Amniotic stem cell (primary cell): ENCODE measurements around the gene AGER.
A peak's percentile ranks its signal among the peaks of the same experiment; 100 is the strongest.
"Not testable (repeated sequence)": the region's sequence is repeated elsewhere in the genome, so short reads cannot be mapped to it uniquely, and the experiment has no call there.

Experiments used
- DNase-seq: peaks from one replicate; lab custom pipeline; 2025; lab: John Stamatoyannopoulos, UW

Gene AGER

GRCh38 chr6:32186151-32186840, 2.2 kb upstream of the AGER start:
- not testable (repeated sequence) for DNase-seq

GRCh38 chr6:32185681-32186131, 1.7 kb upstream of the AGER start:
- DNase-seq: peak; percentile 81

GRCh38 chr6:32183483-32184083, 470 bp downstream of the AGER start:
- no peak for DNase-seq

GRCh38 chr6:32183030-32183429, 1.0 kb downstream of the AGER start:
- DNase-seq: no peak

DNA sequence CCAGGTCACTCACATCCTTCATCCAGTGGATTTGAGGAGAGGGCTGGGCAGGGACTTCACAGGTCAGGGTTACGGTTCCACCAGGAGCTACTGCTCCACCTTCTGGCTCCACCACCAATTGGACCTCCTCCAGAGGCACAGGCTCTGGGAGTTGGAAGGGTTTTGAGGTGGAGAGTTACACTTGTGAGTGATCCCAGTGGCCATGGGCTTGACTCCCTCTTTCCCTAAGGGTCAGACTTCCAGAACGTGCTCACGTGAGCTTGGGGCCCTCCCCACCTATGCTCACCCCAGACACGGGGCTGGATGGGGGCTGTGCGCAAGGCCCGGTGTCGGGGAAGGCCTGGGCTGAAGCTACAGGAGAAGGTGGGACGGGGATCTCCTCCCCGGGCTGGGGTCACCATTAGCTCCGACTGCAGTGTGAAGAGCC, 1.5 kb downstream of the AGER start:
- DNase-seq: no peak

DNA sequence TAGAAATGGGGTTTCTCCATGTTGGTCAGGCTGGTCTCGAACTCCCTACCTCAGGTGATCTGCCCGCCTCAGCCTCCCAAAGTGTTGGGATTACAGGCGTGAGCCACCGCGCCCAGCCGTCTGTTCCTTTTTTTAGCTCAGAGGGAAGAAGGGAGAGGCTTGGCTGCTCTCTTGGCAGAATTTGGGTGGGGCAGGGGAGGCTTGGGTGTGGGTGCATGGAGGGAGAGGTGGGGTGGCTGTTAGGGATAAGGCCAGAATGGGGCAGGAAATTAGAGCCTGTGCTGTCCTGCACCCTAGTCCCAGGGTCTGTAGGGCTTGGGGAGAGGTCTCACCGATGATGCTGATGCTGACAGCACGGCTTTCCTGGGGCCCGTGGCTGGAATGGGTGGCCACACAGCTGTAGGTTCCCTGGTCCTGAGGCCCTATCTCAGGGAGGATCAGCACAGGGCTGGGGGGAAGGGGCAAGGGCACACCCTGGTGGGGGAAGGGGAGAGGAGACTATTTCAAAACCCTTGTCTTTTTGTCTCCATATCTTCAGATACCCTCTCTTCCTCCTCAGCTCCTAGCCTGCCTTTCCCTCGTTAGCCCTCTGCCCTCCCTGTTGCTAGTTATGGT, 2.0 kb downstream of the AGER start:
- no peak for DNase-seq

DNA sequence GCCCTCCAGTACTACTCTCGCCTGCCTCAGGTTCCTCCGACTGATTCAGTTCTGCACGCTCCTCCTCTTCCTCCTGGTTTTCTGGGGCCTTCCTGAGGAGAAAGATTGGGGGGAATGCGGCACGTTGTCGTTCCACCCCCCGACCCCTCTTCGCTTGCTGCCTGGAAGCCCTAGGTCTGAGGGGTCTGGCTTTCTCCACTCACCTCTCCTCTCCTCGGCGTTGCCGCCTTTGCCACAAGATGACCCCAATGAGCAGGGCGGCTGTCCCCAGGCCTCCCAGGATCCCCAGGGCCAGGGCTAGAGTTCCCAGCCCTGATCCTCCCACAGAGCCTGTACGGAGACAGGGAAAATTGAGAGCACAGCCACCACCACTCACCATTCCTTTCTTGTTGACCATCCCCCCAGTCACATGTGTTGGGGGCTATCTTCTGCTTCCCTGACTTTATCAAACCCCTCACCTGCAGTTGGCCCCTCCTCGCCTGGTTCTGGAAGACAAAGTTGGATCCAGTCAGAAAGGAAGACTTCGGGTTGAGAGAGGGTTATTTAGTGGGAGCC, 2.8 kb downstream of the AGER start:
- no peak for DNase-seq

DNA sequence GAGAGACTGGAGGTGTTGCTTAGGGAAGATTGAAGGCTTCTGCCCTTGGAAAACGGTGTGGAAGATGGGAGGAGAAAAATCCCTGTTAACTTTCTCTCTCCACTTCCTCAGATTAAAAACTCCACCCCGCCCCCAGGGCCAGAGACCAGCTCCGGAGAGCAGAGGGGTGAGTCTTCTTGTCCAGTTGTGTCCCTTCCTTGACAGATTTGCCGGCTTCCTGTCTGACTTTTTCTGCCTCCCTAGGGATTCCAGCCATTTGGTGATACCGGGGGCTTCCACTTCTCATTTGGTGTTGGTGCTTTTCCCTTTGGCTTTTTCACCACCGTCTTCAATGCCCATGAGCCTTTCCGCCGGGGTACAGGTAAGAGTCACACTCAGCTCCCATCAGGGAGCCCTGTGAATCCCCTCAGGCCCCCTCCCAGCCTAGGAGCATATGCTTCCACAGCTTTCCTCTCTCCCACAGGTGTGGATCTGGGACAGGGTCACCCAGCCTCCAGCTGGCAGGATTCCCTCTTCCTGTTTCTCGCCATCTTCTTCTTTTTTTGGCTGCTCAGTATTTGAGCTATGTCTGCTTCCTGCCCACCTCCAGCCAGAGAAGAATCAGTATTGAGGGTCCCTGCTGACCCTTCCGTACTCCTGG, 4.2 kb downstream of the AGER start:
- no peak for DNase-seq

DNA sequence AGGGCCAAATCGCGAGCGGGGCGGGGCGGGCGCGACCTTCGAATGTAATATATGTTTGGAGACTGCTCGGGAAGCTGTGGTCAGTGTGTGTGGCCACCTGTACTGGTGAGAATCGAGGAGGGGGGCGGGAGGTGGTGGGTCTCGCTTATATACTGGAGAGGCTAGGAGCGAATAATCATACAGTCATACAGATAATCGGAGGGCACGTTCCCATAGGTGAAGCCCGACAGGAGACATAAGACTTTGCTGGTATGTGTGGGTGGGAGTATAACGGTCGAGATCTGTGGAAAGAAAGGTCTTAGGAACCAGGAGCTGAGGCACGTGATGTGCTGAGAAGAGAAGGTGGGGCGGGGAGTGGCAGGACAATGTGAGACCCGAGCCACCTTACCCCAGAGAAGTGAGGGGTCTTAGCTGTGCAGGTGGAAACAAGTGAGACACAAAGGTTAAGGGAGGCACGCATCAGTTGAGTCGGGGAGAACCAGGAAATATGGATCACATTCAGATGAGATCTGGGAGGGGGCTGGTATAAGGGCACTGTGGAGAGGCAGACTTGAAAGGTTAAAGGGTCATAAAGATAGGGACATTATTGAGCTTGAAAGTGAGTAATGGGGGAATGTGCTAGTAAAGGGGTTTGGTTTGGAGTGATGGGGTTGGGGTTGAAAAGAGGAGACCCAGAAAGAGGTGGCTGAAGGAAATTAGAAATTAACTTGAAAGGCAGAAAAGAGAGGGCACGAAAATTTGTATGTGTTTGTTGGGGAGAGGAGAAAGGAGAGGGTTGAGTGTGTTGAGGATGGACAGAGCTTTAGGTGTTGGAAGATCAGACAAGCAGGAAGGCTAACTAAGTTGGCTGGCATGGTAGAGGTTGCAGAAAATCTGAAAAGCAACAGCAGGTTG, 5.3 kb downstream of the AGER start:
- DNase-seq: no peak

DNA sequence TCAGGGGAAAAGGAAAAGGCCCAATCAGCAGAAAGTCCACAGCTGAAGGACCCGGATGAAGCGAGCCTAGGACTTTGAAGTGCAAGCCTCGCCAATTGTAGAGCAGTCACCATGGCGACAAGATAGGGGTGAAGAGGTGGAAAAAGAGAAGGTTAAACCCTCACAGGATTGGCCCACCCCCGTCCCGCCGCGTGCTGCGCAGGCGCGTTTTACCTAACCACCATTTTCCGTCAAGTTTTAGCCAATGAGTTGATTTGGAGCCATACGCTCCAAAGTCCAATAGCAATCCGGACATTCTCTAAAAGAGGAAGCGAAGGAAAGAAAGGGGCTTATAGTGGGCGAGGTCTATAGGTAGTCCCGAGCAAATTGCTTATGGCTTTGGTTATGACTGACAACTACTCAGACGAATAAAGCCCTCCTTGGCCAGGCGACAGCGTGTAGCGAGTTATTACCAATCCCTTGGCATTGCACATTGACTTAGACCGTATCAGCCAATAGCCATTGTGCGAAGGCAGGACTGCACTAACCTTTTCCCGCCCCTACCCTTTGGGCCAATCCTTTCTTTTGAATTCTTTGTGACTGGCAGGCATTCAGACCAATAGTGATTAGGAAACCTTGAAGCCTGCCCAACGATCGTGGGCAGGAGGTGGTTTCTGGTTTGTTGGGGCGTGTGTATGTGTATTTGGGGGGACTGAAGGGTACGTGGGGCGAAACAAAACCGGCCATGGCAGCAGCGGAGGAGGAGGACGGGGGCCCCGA, 6.1 kb downstream of the AGER start, which contains the start of gene RNF5:
RNF5 (plus strand) TSS at position 618 of the 759 bp plus-strand sequence; CDS start at position 725, 107 bp downstream.
- peak; percentile 100 for DNase-seq

- peak; percentile 56 for DNase-seq
Observed at GRCh38 chr6:32177183-32177787, 6.8 kb downstream of the AGER start.

DNA sequence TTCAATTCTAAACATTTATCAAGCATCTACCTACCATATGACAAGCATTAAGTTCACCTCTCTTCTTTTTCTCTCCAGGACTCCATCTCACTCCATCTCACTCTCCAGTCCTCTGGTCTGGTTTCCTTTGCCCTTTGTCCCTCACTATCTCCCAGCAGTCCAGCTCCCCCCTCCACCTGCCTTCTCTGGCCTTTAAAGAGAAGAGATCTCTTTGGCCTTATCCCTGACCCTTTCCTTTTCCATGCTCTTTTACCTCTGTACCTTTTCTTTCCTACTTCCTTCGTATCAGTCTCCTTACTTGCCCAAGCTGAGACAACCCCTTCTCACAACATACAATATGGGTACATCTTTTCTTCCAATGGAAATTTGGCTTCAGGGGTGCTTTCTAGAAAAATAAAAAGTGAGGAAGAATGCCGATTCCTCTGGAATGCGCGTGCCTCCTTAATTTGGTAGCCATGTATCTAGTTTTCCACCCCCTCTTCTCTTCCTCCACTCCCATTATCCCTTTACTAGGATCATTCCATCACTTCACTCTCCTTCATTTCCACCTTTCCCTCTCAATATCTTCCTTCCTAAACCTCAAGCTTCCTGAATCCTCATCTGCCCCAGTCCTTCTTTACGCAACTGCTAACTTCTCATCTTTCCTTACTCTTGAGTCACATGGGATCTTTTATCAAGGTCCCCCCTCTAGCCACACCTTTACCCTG, 7.4 kb downstream of the AGER start:
- peak; percentile 52 for DNase-seq

- peak; percentile 86 for DNase-seq
Observed at GRCh38 chr6:32175711-32176475, 8.2 kb downstream of the AGER start, which contains the start of gene AGPAT1. Gene AGPAT1, minus strand, starts transcription at chr6:32176084. Its CDS starts 4,588 bp downstream, at chr6:32171496.

DNA sequence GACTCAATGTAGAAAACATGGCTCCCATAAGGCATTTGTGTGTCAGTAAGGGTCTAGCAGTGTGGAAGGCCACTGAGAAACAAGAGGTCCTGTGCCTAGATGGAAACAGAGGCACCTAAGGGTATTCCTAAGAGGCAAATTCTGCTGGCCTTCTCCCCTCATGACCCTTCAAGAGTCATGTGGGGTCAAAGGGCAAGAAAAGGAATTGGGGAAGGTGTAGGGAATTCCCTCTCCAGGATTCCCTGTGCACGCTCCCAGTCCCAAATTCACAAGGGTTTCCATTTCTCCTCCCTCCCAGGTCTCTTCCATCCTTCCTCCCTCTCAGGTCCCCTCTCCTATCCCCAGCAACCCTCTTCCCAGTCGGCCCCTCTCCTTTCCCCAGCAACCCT, 8.7 kb downstream of the AGER start:
- no peak for DNase-seq

- DNase-seq: no peak
Observed at GRCh38 chr6:32174416-32174815, 9.6 kb downstream of the AGER start.

- DNase-seq: no peak
Observed at GRCh38 chr6:32173051-32173727, 10.9 kb downstream of the AGER start.

- DNase-seq: no peak
Observed at GRCh38 chr6:32171234-32171633, 12.8 kb downstream of the AGER start.

GRCh38 chr6:32170294-32170693, 13.8 kb downstream of the AGER start:
- no peak for DNase-seq
